Right lobe of liver (tissue), 6 donors: ENCODE data around the gene CYP20A1. TPM values are rescaled to one million over a fixed set of nuclear protein-coding genes. Genes with fewer than 3 reads are reported as not detected.
"Not testable (repeated sequence)": the region's sequence is repeated elsewhere in the genome, so short reads cannot be mapped to it uniquely, and the experiment has no call there.

Source experiments
- ATAC-seq, 4 donors: fragments of 200-7000 bp; cut with Tn5 transposase; one replicate each; pipeline ENCODE4 v1.9.1; 2020; ENCODE audit warnings: mild to moderate bottlenecking in 4 of 4, moderate library complexity in 4 of 4
- DNase-seq, 3 donors: peaks; one replicate each; pipeline ENCODE4 v3.0.0-alpha.2; 2020
- H3K27ac ChIP-seq, 3 donors: fragments of 200-600 bp; one replicate each; pipeline ENCODE4 v1.8.0; 2022
- H3K27me3 ChIP-seq, 2 donors: fragments of 200-600 bp; one replicate each; pipeline ENCODE4 v1.8.0; 2022
- H3K36me3 ChIP-seq, 4 donors: fragments of 200-600 bp; sonication (generic) in 1 of 4; one replicate each; pipeline versions ENCODE4 v1.5.1 to v1.8.0; 2017 to 2022; ENCODE audit warnings: control low read depth in 1 of 4
- H3K4me1 ChIP-seq, 4 donors: fragments of 200-600 bp; sonication (generic) in 1 of 4; one replicate each; pipeline versions ENCODE4 v1.5.1 to v1.8.0; 2017 to 2022; ENCODE audit warnings: control low read depth in 1 of 4
- H3K4me3 ChIP-seq, 3 donors: fragments of 200-600 bp; one replicate each; pipeline ENCODE4 v1.8.0; 2022
- H3K9me3 ChIP-seq, 4 donors: fragments of 200-600 bp; sonication (generic) in 1 of 4; one replicate each; pipeline versions ENCODE4 v1.5.1 to v1.8.0; 2017 to 2022; ENCODE audit warnings: control low read depth in 1 of 4
- CTCF ChIP-seq, 4 donors: fragments of 200-600 bp in 3 of 4; fragments of 450-650 bp in 1 of 4; IDR thresholded peaks; one replicate each; pipeline versions ENCODE4 v1.5.1 to v1.8.0; 2016 to 2022; ENCODE audit warnings: antibody characterized with exemption in 4 of 4, mild to moderate bottlenecking in 2 of 4
- POLR2A ChIP-seq: fragments of 450-650 bp; IDR thresholded peaks from one replicate; pipeline ENCODE4 v1.6.1; 2017; ENCODE audit warnings: antibody characterized with exemption, mild to moderate bottlenecking
- WGBS: methylation state at CpG from one replicate; pipeline ENCODE4 v1.1.6; 2018; ENCODE audit warnings: low coverage, low lambda C conversion rate; ENCODE audit not compliant: insufficient coverage; ENCODE audit errors: missing lambda C conversion rate; 5-methylcytosine and 5-hydroxymethylcytosine counted together
- intact Hi-C, 2 donors: fragments of 100-400 bp; cut with DNase I; formaldehyde crosslinking; loops; one replicate each; pipeline versions ENCODE4 v1.11.2 to v1.14.1; 2022
- total RNA-seq, 6 experiments: library from RNA; depleted of rRNA in 2 of 6; stranded (reverse); fragments of >200 nt in 2 of 6; fragmentation: NEBNext Ultra II Directional in 3 of 6; extraction: Animal tissue kit (Norgen Biotek cat#: 25700) in 3 of 6; gene quantifications; one replicate each; pipeline versions ENCODE4 v1.1.0 to v1.2.4, GENCODE V29; 2016 to 2023
- donor health status: DM: no; HTN: yes; CAD: no.
- donor health status: DM: no; HTN: no; CAD: no.
- donor health status: DM: no; HTN: no; CAD: no.
- donor health status: DM: no; HTN: yes; CAD: no.
- donor health status: DM: no; HTN: yes; CAD: no.

CYP20A1 gene
- total RNA-seq, 6 experiments from 2014 or later = 13.1 to 20.8 (median 16.4) TPM

- 64% methylated on average over 2 of the region's 2 CpGs for WGBS
- no peaks in the 10 kb centered on the region for H3K36me3 ChIP-seq
- no peak overlapping the region for H3K27ac ChIP-seq
- no peak overlapping the region for H3K4me3 ChIP-seq
- TF ChIP-seq CTCF (IDR thresholded peaks at IDR 0.05) (no peak), POLR2A (no peak)
- ATAC-seq = no peak
- H3K9me3 ChIP-seq = no peaks in the 10 kb centered on the region
- no peaks in the 10 kb centered on the region for H3K27me3 ChIP-seq
- no peaks in the 10 kb centered on the region for H3K4me1 ChIP-seq
- no peak for DNase-seq
- intact Hi-C loops = no loop called here
Observed at GRCh38 chr2:203341741-203342310, 103.0 kb downstream of the CYP20A1 start.

- H3K27me3 ChIP-seq, H3K9me3 ChIP-seq, H3K4me1 ChIP-seq, H3K4me3 ChIP-seq, H3K36me3 ChIP-seq, H3K27ac ChIP-seq, intact Hi-C loops, DNase-seq, ATAC-seq: not testable (repeated sequence)
- WGBS = 89% methylated on average over 4 of the region's 4 CpGs
Observed at GRCh38 chr2:203342374-203342773, 103.6 kb downstream of the CYP20A1 start.

- intact Hi-C loops = no loop called here
- H3K9me3 ChIP-seq = no peaks in the 10 kb centered on the region
- no peaks in the 10 kb centered on the region for H3K36me3 ChIP-seq
- TF ChIP-seq CTCF (IDR thresholded peaks at IDR 0.05) (no peak), POLR2A (no peak)
- H3K27me3 ChIP-seq = no peaks in the 10 kb centered on the region
- 93% methylated on average over 12 of the region's 12 CpGs for WGBS
- ATAC-seq (no peak), DNase-seq (no peak)
- H3K4me1 ChIP-seq = no peaks in the 10 kb centered on the region
- no peak overlapping the region for H3K4me3 ChIP-seq
- no peak overlapping the region for H3K27ac ChIP-seq
Observed at GRCh38 chr2:203344667-203345066, 105.8 kb downstream of the CYP20A1 start.

GRCh38 chr2:203346612-203347011 is 107.8 kb downstream of the CYP20A1 start:
- no peaks in the 10 kb centered on the region for H3K36me3 ChIP-seq
- ATAC-seq (no peak), DNase-seq (no peak)
- no peaks in the 10 kb centered on the region for H3K9me3 ChIP-seq
- TF ChIP-seq POLR2A = no peak
- no peak for TF ChIP-seq CTCF (IDR thresholded peaks at IDR 0.05)
- H3K27me3 ChIP-seq = no peaks in the 10 kb centered on the region
- intact Hi-C loops = no loop called here
- WGBS = 56% methylated on average over 1 of the region's 1 CpG
- no peak overlapping the region for H3K27ac ChIP-seq
- no peak overlapping the region for H3K4me3 ChIP-seq
- no peaks in the 10 kb centered on the region for H3K4me1 ChIP-seq

- 68% methylated on average over 4 of the region's 4 CpGs for WGBS
- TF ChIP-seq CTCF (IDR thresholded peaks at IDR 0.05) = no peak
- no peak overlapping the region for H3K27ac ChIP-seq
- DNase-seq (no peak), ATAC-seq (peak in 1 of 4 donors; percentile 28)
- no peaks in the 10 kb centered on the region for H3K27me3 ChIP-seq
- no peaks in the 10 kb centered on the region for H3K36me3 ChIP-seq
- H3K4me1 ChIP-seq = no peaks in the 10 kb centered on the region
- intact Hi-C loops = no loop called here
- no peak overlapping the region for H3K4me3 ChIP-seq
- no peaks in the 10 kb centered on the region for H3K9me3 ChIP-seq
Observed at GRCh38 chr2:203347375-203347774, 108.6 kb downstream of the CYP20A1 start.
